NCI-H2196 treated with DMSO at 0.1 percent for 48 hours (cell line): ENCODE data around the gene CDCP2.
"Not testable (repeated sequence)": the region's sequence is repeated elsewhere in the genome, so short reads cannot be mapped to it uniquely, and the experiment has no call there.

Experiments used
- DNase-seq: peaks from one replicate; lab custom pipeline; 2025; ENCODE audit not compliant: unreplicated experiment; lab: John Stamatoyannopoulos, UW

Gene CDCP2

GRCh38 chr1:54117815-54118563 is 34.8 kb downstream of the CDCP2 start:
- DNase-seq = no peak

- DNase-seq = no peak
Observed at GRCh38 chr1:54115520-54115919, 37.3 kb downstream of the CDCP2 start.

- no peak for DNase-seq
Observed at GRCh38 chr1:54114955-54115354, 37.8 kb downstream of the CDCP2 start.

GRCh38 chr1:54114001-54114400 is 38.8 kb downstream of the CDCP2 start:
- no peak for DNase-seq

- no peak for DNase-seq
Observed at GRCh38 chr1:54112705-54113368, 40.0 kb downstream of the CDCP2 start.

- DNase-seq = no peak
Observed at GRCh38 chr1:54112027-54112426, 40.8 kb downstream of the CDCP2 start.

GRCh38 chr1:54111624-54112023 is 41.2 kb downstream of the CDCP2 start:
- DNase-seq = no peak

GRCh38 chr1:54110996-54111395 is 41.8 kb downstream of the CDCP2 start:
- DNase-seq = no peak

- DNase-seq = no peak
Observed at GRCh38 chr1:54109129-54110090, 43.4 kb downstream of the CDCP2 start.

- no peak for DNase-seq
Observed at GRCh38 chr1:54108156-54108555, 44.6 kb downstream of the CDCP2 start.

- DNase-seq = no peak
Observed at GRCh38 chr1:54107131-54107530, 45.7 kb downstream of the CDCP2 start.

- no peak for DNase-seq
Observed at GRCh38 chr1:54105736-54106269, 47.0 kb downstream of the CDCP2 start.

GRCh38 chr1:54105080-54105479 is 47.7 kb downstream of the CDCP2 start:
- no peak for DNase-seq

- not testable (repeated sequence) for DNase-seq
Observed at GRCh38 chr1:54104613-54105012, 48.2 kb downstream of the CDCP2 start.

- DNase-seq = no peak
Observed at GRCh38 chr1:54103414-54103813, 49.4 kb downstream of the CDCP2 start.

GRCh38 chr1:54100500-54100899 is 52.3 kb downstream of the CDCP2 start:
- no peak for DNase-seq

GRCh38 chr1:54099061-54099610 is 53.7 kb downstream of the CDCP2 start:
- no peak for DNase-seq

GRCh38 chr1:54096877-54097240 is 55.9 kb downstream of the CDCP2 start:
- DNase-seq = no peak

GRCh38 chr1:54096227-54096876 is 56.4 kb downstream of the CDCP2 start:
- DNase-seq = no peak

- DNase-seq = no peak
Observed at GRCh38 chr1:54095546-54096226, 57.1 kb downstream of the CDCP2 start.
